Measurements from ENCODE around the gene ZC3H12D.

DNA sequence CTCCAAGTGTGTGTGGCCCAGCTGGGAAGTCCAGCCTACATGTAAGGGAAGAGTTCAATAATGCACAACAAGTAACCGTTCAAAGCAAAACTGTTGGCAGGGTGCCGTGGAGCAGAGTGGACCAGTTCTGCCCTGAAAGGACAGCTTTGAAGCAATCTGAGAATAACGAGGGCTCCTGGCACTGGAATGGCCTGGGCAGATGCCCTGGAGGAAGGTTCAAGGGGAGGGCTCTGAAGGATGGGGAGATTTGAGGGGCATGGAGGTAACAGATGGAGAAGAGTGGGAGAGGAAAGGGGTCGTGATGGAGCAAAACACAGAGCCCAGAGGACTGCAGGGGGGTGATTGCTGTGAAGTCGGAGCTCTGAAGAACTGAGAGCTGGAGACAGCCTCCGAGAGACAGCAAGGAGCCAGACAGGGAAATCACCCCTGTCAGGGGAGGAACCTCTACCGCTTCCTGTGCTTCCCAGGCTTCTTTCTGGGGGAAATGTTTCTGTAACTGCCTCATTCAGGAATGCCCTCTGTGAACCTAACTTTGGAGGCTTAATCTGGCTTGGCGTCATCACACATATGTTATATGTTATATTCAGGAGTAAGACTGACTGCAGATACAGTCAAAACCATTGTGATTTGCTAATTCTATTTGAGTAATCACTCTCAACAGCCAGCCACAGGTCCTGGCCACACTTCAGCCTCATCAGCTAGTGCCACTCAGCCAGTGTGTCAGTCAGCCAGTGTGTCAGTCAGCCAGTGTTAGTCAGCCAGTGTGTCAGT lies 41.2 kb downstream of the ZC3H12D start:
- TF ChIP-seq, protein P1, sequence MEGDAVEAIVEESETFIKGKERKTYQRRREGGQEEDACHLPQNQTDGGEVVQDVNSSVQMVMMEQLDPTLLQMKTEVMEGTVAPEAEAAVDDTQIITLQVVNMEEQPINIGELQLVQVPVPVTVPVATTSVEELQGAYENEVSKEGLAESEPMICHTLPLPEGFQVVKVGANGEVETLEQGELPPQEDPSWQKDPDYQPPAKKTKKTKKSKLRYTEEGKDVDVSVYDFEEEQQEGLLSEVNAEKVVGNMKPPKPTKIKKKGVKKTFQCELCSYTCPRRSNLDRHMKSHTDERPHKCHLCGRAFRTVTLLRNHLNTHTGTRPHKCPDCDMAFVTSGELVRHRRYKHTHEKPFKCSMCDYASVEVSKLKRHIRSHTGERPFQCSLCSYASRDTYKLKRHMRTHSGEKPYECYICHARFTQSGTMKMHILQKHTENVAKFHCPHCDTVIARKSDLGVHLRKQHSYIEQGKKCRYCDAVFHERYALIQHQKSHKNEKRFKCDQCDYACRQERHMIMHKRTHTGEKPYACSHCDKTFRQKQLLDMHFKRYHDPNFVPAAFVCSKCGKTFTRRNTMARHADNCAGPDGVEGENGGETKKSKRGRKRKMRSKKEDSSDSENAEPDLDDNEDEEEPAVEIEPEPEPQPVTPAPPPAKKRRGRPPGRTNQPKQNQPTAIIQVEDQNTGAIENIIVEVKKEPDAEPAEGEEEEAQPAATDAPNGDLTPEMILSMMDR (IDR thresholded peaks at IDR 0.05), result no peak
- no peak for TF ChIP-seq POLR2A (IDR thresholded peaks at IDR 0.05)

All from heart left ventricle (tissue), 13 donors.